ENCODE results near the gene TRAPPC10. TPM values are rescaled to one million over a fixed set of nuclear protein-coding genes. Genes with fewer than 3 reads are reported as not detected.

TRAPPC10 gene
- total RNA-seq, 3 donors from 2014 or later, result 43.0 to 48.1 (median 44.8) TPM

DNA sequence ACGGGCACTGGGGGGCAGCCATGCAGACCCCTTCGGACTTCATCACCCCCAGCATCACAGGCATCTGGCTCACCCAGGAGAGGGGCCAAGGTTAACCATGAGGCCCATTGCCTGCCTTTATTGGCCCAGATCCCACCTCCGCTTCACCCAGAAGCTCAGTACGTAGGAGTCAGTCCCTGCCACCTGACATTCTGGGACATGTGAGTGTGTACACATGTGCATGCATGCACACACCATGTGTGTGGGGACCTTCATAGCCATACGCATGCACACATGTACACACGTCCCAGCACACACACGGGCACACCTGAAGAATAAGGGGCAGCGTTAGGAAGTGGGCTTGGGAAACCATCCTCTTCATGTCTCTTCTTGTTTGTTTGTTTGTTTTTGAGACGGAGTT lies 24.1 kb upstream of the TRAPPC10 start:
- Mint-ChIP-seq H3K9me3 (no peaks in the 10 kb centered on the region), H3K36me3 (ENCODE audit: insufficient read depth) (peaks cover 2% of the 10 kb centered on the region), H3K27me3 (ENCODE audit: low read depth) (no peaks in the 10 kb centered on the region), H3K4me3 (no peak overlapping the region), H3K4me1 (ENCODE audit: low read depth) (peaks cover 16% of the 10 kb centered on the region)
- DNase-seq (no peak), ATAC-seq (no peak)

DNA sequence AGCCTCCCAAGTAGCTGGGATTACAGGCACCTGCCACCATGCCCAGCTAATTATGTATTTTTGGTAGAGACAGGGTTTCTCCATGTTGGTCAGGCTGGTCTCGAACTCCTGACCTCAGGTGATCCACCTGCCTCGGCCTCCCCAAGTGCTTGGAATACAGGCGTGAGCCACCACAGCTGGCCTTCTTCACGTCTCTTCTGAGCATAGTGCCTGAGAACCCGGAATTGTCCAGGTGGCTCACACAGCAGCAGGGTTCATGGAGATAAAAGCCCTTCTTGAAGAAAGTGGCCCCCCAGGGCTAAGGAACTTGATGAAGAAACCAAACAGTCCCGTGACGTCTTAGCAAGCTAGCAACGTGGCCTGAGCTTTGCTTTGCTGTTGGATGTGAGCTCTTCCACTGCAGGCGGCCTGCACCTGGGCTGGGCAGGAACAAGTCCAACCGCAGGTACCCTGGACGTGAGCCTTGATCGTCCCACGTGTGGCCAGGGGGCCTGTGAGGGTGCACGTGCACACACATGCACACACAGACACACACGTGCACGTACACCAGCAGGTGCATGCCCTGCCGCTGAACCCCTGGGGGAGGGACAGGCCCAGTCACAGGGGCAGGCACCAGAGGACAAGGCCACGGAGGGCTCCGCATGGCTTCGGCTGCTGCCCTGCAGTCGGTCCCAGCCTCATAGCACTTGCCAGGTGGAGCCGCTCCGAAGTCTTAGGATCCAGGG lies 23.4 kb upstream of the TRAPPC10 start:
- H3K4me1 Mint-ChIP-seq (ENCODE audit: low read depth), result peaks cover 16% of the 10 kb centered on the region
- no peaks in the 10 kb centered on the region for H3K27me3 Mint-ChIP-seq (ENCODE audit: low read depth)
- no peak overlapping the region for H3K4me3 Mint-ChIP-seq
- H3K36me3 Mint-ChIP-seq (ENCODE audit: insufficient read depth), result peaks cover under 1% of the 10 kb centered on the region
- ATAC-seq (no peak), DNase-seq (no peak)
- no peaks in the 10 kb centered on the region for H3K9me3 Mint-ChIP-seq

DNA sequence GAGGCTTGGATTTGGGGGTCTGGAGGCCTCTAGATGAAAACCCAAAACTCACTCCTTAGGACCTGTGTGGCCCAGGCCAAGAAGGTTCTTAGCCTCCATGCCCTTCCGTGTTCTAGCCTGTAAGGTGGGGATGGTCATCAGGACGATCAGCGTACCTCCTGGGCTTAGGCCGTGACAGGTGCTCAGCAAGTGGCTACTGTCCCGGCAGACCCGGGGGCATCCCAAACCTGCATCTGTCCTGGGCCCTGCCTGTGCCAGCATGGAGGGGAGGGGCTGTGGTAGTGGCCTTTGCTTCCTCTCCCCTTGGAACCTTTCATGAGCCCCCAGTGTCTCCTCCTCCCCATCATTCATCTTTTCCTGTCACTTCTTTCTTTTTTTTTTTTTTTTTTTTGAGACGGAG lies 22.7 kb upstream of the TRAPPC10 start:
- Mint-ChIP-seq H3K9me3 (no peaks in the 10 kb centered on the region), H3K27me3 (ENCODE audit: low read depth) (no peaks in the 10 kb centered on the region), H3K4me1 (ENCODE audit: low read depth) (peaks cover 16% of the 10 kb centered on the region), H3K4me3 (no peak overlapping the region), H3K36me3 (ENCODE audit: insufficient read depth) (no peaks in the 10 kb centered on the region)
- DNase-seq, result no peak
- no peak for ATAC-seq

DNA sequence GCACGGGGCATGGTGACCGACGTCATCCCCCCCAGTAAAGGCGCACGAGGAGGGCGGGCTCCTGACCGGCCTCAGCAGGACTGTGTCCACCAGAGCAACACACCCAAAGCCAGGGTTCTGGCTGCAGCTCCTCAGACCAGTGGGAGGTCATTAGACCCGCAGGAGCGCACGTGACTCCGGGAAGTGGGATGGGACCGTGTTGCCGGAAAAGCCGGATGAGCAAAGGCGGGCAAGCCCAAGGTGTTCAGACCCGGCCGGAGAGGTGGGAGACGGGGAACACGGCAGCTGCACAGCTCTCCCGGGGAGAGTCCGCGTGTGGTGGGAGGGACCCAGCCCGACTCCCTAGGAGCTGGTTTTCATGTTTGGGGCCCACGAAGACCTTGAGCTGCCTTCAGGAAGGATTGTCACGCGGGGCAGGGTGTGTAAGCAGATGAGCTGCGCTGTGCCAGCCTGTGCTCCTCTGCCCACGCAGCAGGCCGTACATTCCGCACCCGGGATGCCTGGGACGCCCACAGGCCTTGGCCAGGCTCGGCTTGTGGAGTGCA lies 20.6 kb upstream of the TRAPPC10 start:
- no peaks in the 10 kb centered on the region for H3K9me3 Mint-ChIP-seq
- ATAC-seq, result no peak
- peaks cover 2% of the 10 kb centered on the region for H3K4me1 Mint-ChIP-seq (ENCODE audit: low read depth)
- H3K27me3 Mint-ChIP-seq (ENCODE audit: low read depth), result no peaks in the 10 kb centered on the region
- no peak for DNase-seq
- no peak overlapping the region for H3K4me3 Mint-ChIP-seq
- H3K36me3 Mint-ChIP-seq (ENCODE audit: insufficient read depth), result no peaks in the 10 kb centered on the region

DNA sequence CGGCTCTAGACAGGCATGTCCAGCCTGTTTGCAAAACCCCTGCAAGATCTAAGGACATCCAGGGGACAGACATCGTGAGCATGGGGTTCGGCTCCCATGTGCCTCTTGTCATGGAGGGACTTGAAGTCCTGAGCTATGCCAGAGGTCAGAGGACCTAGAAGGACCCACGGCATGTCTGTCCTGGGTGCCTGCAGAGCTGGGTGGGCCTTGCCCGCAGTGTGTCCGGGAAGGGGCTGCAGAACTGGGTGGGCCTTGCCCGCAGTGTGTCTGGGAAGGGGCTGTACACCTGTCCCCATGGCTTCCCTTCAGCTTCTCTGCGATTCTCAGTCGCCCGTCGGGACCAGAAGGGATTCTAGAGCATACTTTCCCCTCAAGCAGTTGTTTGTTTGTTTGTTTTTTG lies 20.0 kb upstream of the TRAPPC10 start:
- H3K4me1 Mint-ChIP-seq (ENCODE audit: low read depth), result no peaks in the 10 kb centered on the region
- H3K4me3 Mint-ChIP-seq, result no peak overlapping the region
- H3K27me3 Mint-ChIP-seq (ENCODE audit: low read depth), result peaks cover 1% of the 10 kb centered on the region
- ATAC-seq (no peak), DNase-seq (no peak)
- no peaks in the 10 kb centered on the region for H3K9me3 Mint-ChIP-seq
- H3K36me3 Mint-ChIP-seq (ENCODE audit: insufficient read depth), result no peaks in the 10 kb centered on the region

DNA sequence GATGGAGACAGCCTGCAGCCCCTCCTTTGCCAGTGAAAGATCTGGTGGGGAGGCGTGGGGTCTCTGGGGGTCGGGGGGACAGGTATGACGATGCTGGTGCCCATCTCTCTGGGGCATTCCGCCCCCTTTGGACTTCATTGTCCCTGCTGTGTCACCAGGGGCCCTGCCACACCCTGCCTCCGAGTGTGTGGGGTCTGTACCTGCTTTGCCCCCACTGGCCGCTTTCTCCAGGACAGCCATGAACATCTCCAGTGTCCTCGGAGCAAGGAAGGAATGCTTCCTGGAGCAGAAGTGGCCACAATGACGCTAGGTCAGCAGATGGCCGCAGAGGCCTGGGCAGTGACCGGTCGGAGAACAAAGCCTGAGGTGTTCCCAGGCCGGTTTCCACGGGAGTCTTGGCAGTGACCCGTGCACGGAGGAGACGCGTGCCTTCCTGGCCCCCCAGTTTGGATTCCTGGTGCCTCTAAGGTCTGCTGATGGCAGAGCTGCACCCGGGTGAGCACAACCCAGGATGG lies 18.6 kb upstream of the TRAPPC10 start:
- peaks cover 3% of the 10 kb centered on the region for H3K27me3 Mint-ChIP-seq (ENCODE audit: low read depth)
- DNase-seq (no peak), ATAC-seq (no peak)
- no peaks in the 10 kb centered on the region for H3K36me3 Mint-ChIP-seq (ENCODE audit: insufficient read depth)
- H3K9me3 Mint-ChIP-seq, result no peaks in the 10 kb centered on the region
- no peaks in the 10 kb centered on the region for H3K4me1 Mint-ChIP-seq (ENCODE audit: low read depth)
- no peak overlapping the region for H3K4me3 Mint-ChIP-seq

DNA sequence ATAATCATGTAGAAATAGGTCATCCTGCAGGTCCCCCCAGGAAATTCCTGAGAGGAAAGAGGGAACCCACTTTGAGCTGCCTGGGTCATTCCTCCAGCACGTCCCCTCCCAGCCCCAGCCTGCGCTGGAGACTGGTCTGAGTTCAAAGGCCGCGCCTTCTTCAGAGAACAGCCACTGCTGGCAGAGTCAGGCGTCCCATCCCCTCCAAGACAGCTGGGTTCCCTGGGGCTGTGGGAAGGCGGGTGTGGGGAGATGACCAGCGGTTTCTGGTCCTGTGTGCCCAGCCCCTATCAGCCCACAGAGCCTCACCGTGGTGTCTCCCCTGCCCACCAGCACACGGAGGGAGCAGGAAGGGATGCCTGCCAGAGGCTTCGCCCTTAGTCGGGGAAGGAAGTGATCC lies 18.0 kb upstream of the TRAPPC10 start:
- Mint-ChIP-seq H3K4me3 (no peak overlapping the region), H3K4me1 (ENCODE audit: low read depth) (no peaks in the 10 kb centered on the region), H3K9me3 (no peaks in the 10 kb centered on the region), H3K27me3 (ENCODE audit: low read depth) (peaks cover 5% of the 10 kb centered on the region), H3K36me3 (ENCODE audit: insufficient read depth) (no peaks in the 10 kb centered on the region)
- no peak for ATAC-seq
- DNase-seq, result no peak

DNA sequence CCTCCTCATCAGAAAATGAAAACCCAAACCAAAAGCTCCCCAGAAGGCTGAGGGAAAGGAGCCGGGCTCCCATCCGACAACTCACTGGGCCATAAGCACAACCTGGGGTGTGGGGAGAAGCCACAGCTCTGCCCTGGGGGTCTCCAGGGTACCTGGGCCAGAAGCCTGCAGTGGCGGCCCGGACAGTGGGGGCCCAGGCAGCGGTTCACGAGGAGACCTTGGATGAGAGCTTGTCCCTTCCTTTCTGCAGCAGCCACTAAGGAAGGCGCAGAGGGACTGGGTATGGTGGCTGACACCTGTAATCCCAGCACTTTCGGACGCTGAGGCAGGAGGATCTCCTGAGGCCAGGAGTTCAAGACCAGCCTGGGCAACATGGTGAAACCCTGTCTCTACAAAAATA lies 17.5 kb upstream of the TRAPPC10 start:
- H3K4me1 Mint-ChIP-seq (ENCODE audit: low read depth), result no peaks in the 10 kb centered on the region
- DNase-seq (no peak), ATAC-seq (no peak)
- no peaks in the 10 kb centered on the region for H3K9me3 Mint-ChIP-seq
- H3K27me3 Mint-ChIP-seq (ENCODE audit: low read depth), result peaks cover 5% of the 10 kb centered on the region
- no peak overlapping the region for H3K4me3 Mint-ChIP-seq
- no peaks in the 10 kb centered on the region for H3K36me3 Mint-ChIP-seq (ENCODE audit: insufficient read depth)

DNA sequence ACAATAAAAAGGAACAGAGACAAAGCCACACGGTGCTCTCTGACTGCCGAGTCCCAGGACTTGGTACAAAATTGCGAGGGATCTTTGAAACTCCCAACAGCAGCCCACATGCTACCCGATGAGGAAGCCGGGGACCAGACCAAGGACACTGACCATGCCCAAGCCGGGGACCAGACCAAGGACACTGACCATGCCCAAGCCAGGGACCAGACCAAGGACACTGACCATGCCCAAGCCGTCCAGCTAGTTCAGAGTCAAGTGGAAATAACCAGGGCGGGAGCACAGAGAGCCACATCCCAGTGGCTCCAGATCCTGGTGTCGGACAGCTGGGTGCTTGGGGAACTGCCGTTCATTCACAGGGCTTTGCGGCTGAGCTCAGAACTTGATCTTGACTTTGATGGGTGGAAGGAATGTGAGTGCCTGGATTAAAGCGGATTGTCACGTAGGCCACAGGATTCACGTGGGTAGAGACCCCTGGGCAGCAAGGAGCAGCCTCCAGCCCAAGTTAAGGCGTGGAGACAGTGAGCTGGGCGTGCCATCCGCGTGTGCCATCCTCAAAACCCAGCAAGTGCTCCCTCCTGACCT lies 16.5 kb upstream of the TRAPPC10 start:
- DNase-seq, result no peak
- Mint-ChIP-seq H3K9me3 (no peaks in the 10 kb centered on the region), H3K27me3 (ENCODE audit: low read depth) (peaks cover 5% of the 10 kb centered on the region), H3K36me3 (ENCODE audit: insufficient read depth) (no peaks in the 10 kb centered on the region), H3K4me1 (ENCODE audit: low read depth) (no peaks in the 10 kb centered on the region), H3K4me3 (no peak overlapping the region)
- no peak for ATAC-seq

DNA sequence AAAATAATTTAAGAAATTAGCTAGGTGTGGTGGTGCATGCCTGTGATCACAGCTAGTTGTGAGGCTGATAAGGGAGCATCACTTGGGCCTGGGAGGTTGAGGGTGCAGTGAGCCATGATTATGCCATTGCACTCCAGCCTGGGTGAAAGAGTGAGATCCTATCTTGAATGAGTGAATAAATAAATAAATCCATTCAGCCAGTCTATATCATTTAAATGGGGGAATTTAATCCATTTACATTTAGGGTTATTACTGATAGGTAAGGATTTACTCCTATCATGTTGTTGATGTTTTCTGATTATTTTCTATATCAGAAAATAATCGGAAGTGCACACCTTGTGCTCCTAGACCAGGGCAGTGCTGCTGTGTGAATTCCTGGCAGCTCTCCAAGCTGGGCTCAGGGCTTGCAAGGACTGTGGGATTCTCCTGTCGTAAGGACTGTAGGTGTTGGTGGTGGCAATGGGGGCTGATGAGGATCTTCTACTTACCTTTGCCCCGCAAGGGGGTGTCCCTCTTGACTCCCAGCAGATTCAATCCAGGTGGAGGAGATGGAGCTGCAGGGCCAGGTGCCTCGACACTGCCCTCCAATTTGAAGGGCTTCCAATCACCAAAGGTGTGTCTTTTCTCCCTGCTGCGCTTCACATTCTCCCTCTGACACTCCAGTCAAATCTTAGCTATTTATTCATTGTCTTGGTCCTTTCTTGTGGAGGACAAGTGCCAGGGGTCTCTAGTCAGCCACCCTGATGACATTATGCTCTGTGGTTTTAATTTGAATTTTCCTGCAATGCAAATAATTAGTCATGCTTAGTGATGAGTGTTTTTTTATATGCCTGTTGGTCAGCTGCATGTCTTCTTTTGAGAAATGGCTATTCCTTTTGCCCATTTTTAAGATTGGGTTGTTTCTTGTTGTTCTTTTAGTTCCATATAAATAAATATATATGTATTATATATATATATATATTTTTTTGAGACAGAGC lies 14.1 kb upstream of the TRAPPC10 start:
- no peak overlapping the region for H3K4me3 Mint-ChIP-seq
- DNase-seq, result no peak
- H3K27me3 Mint-ChIP-seq (ENCODE audit: low read depth), result peaks cover 5% of the 10 kb centered on the region
- H3K36me3 Mint-ChIP-seq (ENCODE audit: insufficient read depth), result no peaks in the 10 kb centered on the region
- no peaks in the 10 kb centered on the region for H3K9me3 Mint-ChIP-seq
- ATAC-seq, result no peak
- H3K4me1 Mint-ChIP-seq (ENCODE audit: low read depth), result no peaks in the 10 kb centered on the region

DNA sequence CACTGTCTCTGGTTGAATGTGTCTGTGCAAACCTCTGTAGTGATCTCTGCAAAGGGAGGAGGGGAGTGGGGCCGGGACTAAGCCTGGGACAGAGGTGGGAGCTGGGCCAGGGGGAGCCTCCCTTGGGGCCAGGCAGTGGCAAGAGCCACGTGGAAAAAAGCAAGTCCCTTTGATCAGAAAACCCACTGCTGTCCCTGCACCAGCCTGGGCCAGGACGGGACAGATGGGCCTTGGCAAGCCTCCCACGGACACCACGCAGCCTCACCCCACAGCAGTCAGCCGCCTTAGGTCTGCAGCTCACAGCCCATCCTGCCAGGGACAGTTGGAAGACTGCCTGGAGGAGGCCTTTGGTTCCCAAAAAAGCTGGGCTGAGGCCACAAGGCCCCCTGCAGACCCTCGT lies 11.7 kb upstream of the TRAPPC10 start:
- no peaks in the 10 kb centered on the region for H3K36me3 Mint-ChIP-seq (ENCODE audit: insufficient read depth)
- ATAC-seq (no peak), DNase-seq (no peak)
- H3K4me1 Mint-ChIP-seq (ENCODE audit: low read depth), result no peaks in the 10 kb centered on the region
- peaks cover 5% of the 10 kb centered on the region for H3K27me3 Mint-ChIP-seq (ENCODE audit: low read depth)
- no peak overlapping the region for H3K4me3 Mint-ChIP-seq
- no peaks in the 10 kb centered on the region for H3K9me3 Mint-ChIP-seq

DNA sequence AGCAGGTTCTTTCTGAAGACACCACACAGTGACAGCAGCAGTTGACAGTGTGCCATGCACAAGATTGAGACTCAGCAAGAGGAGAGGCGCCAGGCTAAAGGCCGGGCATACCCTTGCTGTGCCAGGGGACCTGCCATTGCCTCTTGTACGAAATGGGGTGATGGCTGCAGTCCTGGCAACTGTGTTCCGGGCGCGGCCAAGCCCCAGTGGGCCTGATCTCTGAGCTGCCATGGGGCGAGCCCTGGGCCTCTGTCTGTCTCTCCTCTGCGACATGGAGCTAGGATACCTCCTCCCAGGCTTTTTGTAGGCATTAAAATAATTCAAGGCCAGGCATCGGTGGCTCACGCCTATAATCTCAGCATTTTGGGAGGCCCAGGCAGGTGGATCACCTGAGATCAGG lies 9.6 kb upstream of the TRAPPC10 start:
- H3K4me1 Mint-ChIP-seq (ENCODE audit: low read depth), result no peaks in the 10 kb centered on the region
- no peak overlapping the region for H3K4me3 Mint-ChIP-seq
- DNase-seq (no peak), ATAC-seq (no peak)
- H3K27me3 Mint-ChIP-seq (ENCODE audit: low read depth), result peaks cover 3% of the 10 kb centered on the region
- no peaks in the 10 kb centered on the region for H3K9me3 Mint-ChIP-seq
- H3K36me3 Mint-ChIP-seq (ENCODE audit: insufficient read depth), result no peaks in the 10 kb centered on the region

DNA sequence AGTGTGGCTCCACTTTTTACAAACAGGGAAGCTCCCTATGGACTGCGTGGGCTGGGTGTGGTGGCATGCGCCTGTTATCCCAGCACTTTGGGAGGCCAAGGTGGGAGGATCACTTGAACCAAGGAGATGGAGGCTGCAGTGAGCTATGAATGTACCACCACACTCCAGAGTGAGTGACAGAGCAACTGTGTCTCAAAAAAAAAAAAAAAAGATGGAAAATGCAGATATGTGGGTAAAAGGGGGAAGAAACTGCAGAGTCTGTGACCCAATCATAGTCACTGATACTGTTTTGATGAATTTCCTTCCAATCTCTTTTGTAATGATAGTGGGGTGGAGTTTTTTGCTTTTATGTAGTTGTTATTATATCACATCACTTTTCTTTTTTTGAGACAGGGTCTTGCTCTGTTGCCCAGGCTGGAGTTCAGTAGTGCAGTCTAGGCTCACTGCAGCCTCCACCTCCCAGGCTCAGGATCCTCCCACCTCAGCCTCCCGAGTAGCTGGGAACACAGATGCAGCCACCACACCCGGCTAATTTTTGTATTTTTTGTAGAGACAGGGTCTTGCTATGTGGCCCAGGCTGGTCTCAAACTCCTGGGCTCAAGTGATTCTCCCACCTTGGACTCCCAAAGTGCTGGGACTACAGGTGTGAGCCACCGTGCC lies 8.7 kb upstream of the TRAPPC10 start:
- no peaks in the 10 kb centered on the region for H3K9me3 Mint-ChIP-seq
- no peak overlapping the region for H3K4me3 Mint-ChIP-seq
- no peaks in the 10 kb centered on the region for H3K4me1 Mint-ChIP-seq (ENCODE audit: low read depth)
- ATAC-seq (no peak), DNase-seq (no peak)
- H3K36me3 Mint-ChIP-seq (ENCODE audit: insufficient read depth), result peaks cover 2% of the 10 kb centered on the region
- peaks cover 3% of the 10 kb centered on the region for H3K27me3 Mint-ChIP-seq (ENCODE audit: low read depth)

DNA sequence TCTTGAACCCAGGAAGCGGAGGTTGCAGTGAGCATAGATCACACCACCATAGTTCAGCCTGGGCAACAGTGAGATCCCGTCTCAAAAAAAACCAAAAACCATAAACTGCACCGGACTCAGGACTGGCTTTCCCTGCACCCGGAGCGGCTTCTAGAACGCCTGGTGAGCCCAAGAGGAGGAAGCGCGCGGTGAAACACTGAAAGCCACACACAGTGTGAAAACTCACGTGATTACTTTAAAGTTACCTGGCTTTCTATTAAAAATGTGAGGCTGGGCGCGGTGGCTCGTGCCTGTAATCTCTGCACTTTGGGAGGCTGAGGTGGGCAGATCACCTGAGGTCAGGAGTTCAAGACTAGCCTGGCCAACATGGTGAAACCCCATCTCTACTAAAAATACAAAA lies 7.0 kb upstream of the TRAPPC10 start:
- H3K4me1 Mint-ChIP-seq (ENCODE audit: low read depth), result peaks cover under 1% of the 10 kb centered on the region
- H3K9me3 Mint-ChIP-seq, result no peaks in the 10 kb centered on the region
- no peaks in the 10 kb centered on the region for H3K27me3 Mint-ChIP-seq (ENCODE audit: low read depth)
- ATAC-seq, result no peak
- no peak overlapping the region for H3K4me3 Mint-ChIP-seq
- DNase-seq, result no peak
- peaks cover 2% of the 10 kb centered on the region for H3K36me3 Mint-ChIP-seq (ENCODE audit: insufficient read depth)

Measured in activated T-cell treated with anti-CD3 and anti-CD28 coated beads, Interleukin-2, amount 50 U/mL, for 4 hours (primary cell).